ENCODE results near the gene CDH8. TPM values are rescaled to one million over a fixed set of nuclear protein-coding genes. Genes with fewer than 3 reads are reported as not detected.

The CDH8 gene
- total and polyA plus RNA-seq, 2 experiments from 2014 or later: 7.4 to 14.3 TPM

DNA sequence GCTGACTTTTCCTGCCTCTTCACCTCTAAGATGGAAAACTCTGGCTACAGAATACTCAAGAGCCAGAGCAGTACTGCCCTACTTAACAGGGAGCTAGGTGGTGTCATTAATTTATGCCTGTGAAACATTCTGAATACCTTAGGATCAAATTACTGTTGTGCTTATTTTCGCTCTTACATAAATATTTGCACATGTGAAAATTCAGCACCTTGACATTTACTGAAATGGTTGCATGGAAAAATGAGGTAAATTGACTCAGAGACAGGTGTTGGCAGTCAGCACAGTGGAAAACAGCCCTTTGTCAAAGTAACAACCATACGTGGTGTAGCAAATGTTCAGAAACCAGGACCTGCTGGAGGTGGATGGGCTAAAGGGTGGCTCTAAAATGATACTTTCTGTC lies 193.6 kb downstream of the CDH8 start:
- H3K27ac ChIP-seq: no peak overlapping the region

GRCh38 chr16:61836804-61837393 lies 199.3 kb downstream of the CDH8 start:
- DNase-seq (ENCODE audit: low read depth in 1 of 2, low spot score in 1 of 2): peak in 1 of 2 donors; percentile 15
- H3K4me3 ChIP-seq: no peak overlapping the region
- TF ChIP-seq CTCF (IDR thresholded peaks at IDR 0.05; ENCODE audit: low read depth, low read length): no peak
- no peaks in the 10 kb centered on the region for H3K27me3 ChIP-seq
- peak overlapping the region; percentile 46 for H3K27ac ChIP-seq
- no peaks in the 10 kb centered on the region for H3K36me3 ChIP-seq
- H3K9me3 ChIP-seq (ENCODE audit: low read depth): no peaks in the 10 kb centered on the region
- H3K4me1 ChIP-seq (ENCODE audit: low read depth): peaks cover 16% of the 10 kb centered on the region

More for the DNA sequence above, 193.6 kb downstream of the CDH8 start:
- no peak for TF ChIP-seq CTCF (IDR thresholded peaks at IDR 0.05; ENCODE audit: low read depth, low read length)
- no peaks in the 10 kb centered on the region for H3K27me3 ChIP-seq
- H3K36me3 ChIP-seq: no peaks in the 10 kb centered on the region
- no peak overlapping the region for H3K4me3 ChIP-seq
- H3K9me3 ChIP-seq (ENCODE audit: low read depth): no peaks in the 10 kb centered on the region
- H3K4me1 ChIP-seq (ENCODE audit: low read depth): peaks cover 2% of the 10 kb centered on the region
- DNase-seq (ENCODE audit: low read depth in 1 of 2, low spot score in 1 of 2): no peak

- H3K4me1 ChIP-seq (ENCODE audit: low read depth): peaks cover 16% of the 10 kb centered on the region
- H3K9me3 ChIP-seq (ENCODE audit: low read depth): no peaks in the 10 kb centered on the region
- no peak overlapping the region for H3K4me3 ChIP-seq
- no peak for DNase-seq (ENCODE audit: low read depth in 1 of 2, low spot score in 1 of 2)
- H3K27me3 ChIP-seq: no peaks in the 10 kb centered on the region
- no peak for TF ChIP-seq CTCF (IDR thresholded peaks at IDR 0.05; ENCODE audit: low read depth, low read length)
- H3K36me3 ChIP-seq: no peaks in the 10 kb centered on the region
- no peak overlapping the region for H3K27ac ChIP-seq
Measured at GRCh38 chr16:61834082-61834481, 202.2 kb downstream of the CDH8 start.

DNA sequence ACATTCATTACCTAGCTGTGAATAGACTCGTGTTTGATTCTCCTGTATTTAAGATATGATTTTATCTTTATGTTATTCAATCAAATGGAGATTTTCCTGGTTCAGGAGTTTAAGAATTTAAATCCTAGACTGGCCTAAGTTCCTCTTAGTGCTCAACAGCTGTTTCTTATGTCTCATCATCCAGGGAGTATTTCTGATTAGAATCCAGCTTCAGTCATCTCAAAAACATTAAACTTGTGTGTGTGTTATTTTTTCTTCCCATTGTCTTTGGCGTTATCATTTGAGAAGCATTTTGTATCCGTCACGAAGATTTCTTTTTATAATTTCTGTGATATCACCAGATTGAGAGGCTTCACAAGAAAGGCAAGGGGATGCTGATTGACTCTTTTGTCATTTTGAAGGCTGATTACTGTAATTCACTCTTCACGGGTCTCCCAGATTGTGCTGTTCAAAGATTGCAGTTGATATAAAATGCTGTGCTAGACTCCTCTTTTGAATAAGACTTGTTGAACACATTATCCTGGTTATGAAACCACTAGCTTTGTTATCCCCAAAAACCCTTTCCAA lies 204.8 kb downstream of the CDH8 start:
- no peak for TF ChIP-seq CTCF (IDR thresholded peaks at IDR 0.05; ENCODE audit: low read depth, low read length)
- H3K27me3 ChIP-seq: no peaks in the 10 kb centered on the region
- no peaks in the 10 kb centered on the region for H3K36me3 ChIP-seq
- H3K9me3 ChIP-seq (ENCODE audit: low read depth): no peaks in the 10 kb centered on the region
- no peak overlapping the region for H3K27ac ChIP-seq
- no peak for DNase-seq (ENCODE audit: low read depth in 1 of 2, low spot score in 1 of 2)
- H3K4me3 ChIP-seq: no peak overlapping the region
- H3K4me1 ChIP-seq (ENCODE audit: low read depth): peaks cover 1% of the 10 kb centered on the region

- Histone ChIP-seq H3K27me3 (no peaks in the 10 kb centered on the region), H3K4me3 (no peak overlapping the region), H3K9me3 (ENCODE audit: low read depth) (no peaks in the 10 kb centered on the region), H3K36me3 (no peaks in the 10 kb centered on the region), H3K4me1 (ENCODE audit: low read depth) (no peaks in the 10 kb centered on the region), H3K27ac (no peak overlapping the region)
- no peak for DNase-seq (ENCODE audit: low read depth in 1 of 2, low spot score in 1 of 2)
- TF ChIP-seq CTCF (IDR thresholded peaks at IDR 0.05; ENCODE audit: low read depth, low read length): no peak
Measured at GRCh38 chr16:61829631-61830030, 206.6 kb downstream of the CDH8 start.

Measured in cardiac muscle cell (in vitro differentiated cells and primary cell).